ENCODE data around the gene PCSK5.

- TF ChIP-seq POLR2A (IDR thresholded peaks at IDR 0.05; ENCODE audit: low read depth) (no peak), POLR2AphosphoS5 (IDR thresholded peaks at IDR 0.05) (no peak)
- TF ChIP-seq, protein P1, sequence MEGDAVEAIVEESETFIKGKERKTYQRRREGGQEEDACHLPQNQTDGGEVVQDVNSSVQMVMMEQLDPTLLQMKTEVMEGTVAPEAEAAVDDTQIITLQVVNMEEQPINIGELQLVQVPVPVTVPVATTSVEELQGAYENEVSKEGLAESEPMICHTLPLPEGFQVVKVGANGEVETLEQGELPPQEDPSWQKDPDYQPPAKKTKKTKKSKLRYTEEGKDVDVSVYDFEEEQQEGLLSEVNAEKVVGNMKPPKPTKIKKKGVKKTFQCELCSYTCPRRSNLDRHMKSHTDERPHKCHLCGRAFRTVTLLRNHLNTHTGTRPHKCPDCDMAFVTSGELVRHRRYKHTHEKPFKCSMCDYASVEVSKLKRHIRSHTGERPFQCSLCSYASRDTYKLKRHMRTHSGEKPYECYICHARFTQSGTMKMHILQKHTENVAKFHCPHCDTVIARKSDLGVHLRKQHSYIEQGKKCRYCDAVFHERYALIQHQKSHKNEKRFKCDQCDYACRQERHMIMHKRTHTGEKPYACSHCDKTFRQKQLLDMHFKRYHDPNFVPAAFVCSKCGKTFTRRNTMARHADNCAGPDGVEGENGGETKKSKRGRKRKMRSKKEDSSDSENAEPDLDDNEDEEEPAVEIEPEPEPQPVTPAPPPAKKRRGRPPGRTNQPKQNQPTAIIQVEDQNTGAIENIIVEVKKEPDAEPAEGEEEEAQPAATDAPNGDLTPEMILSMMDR (IDR thresholded peaks at IDR 0.05): no peak
These were observed 836 bp downstream of the PCSK5 start for GRCh38 chr9:75891277-75891741.
